WTC11 (cell line): Measurements from ENCODE around the gene IFNG.

Experiments
- ARID4B ChIP-seq: sonication (generic); formaldehyde crosslinking; IDR thresholded peaks from 2 replicates; pipeline ENCODE4 v1.8.0; 2023; ENCODE audit warnings: missing genetic modification reagents, mild to moderate bottlenecking, borderline replicate concordance
- CTCF ChIP-seq: fragments of 200-600 bp; IDR thresholded peaks from 2 replicates; pipeline ENCODE4 v1.8.0; 2022; ENCODE audit warnings: antibody characterized with exemption
- E2F4 ChIP-seq: sonication (generic); formaldehyde crosslinking; IDR thresholded peaks from 2 replicates; pipeline ENCODE4 v1.8.1; 2022; ENCODE audit warnings: low read depth, mild to moderate bottlenecking, moderate library complexity, missing genetic modification reagents, borderline replicate concordance
- ELF4 ChIP-seq: sonication (generic); formaldehyde crosslinking; IDR thresholded peaks from 2 replicates; pipeline ENCODE4 v1.8.1; 2022; ENCODE audit warnings: low read depth, mild to moderate bottlenecking, moderate library complexity, missing genetic modification reagents
- FOXK1 ChIP-seq: sonication (generic); formaldehyde crosslinking; IDR thresholded peaks from 2 replicates; pipeline ENCODE4 v1.8.0; 2022; ENCODE audit warnings: mild to moderate bottlenecking, moderate library complexity, missing genetic modification reagents
- MAX ChIP-seq: sonication (generic); formaldehyde crosslinking; IDR thresholded peaks from 2 replicates; pipeline ENCODE4 v1.8.0; 2022; ENCODE audit warnings: mild to moderate bottlenecking, missing genetic modification reagents
- MLX ChIP-seq: sonication (generic); formaldehyde crosslinking; IDR thresholded peaks from 2 replicates; pipeline ENCODE4 v1.8.1; 2023; ENCODE audit warnings: mild to moderate bottlenecking, missing genetic modification reagents, moderate library complexity
- NR1H2 ChIP-seq: sonication (generic); formaldehyde crosslinking; IDR thresholded peaks from 2 replicates; pipeline ENCODE4 v1.9.0; 2021; ENCODE audit warnings: mild to moderate bottlenecking, moderate library complexity, missing genetic modification reagents
- PRDM15 ChIP-seq: sonication (generic); formaldehyde crosslinking; IDR thresholded peaks from 2 replicates; pipeline ENCODE4 v1.8.0; 2022; ENCODE audit warnings: missing genetic modification reagents
- PREB ChIP-seq: sonication (generic); formaldehyde crosslinking; IDR thresholded peaks from 2 replicates; pipeline ENCODE4 v1.8.1; 2022; ENCODE audit warnings: mild to moderate bottlenecking, missing genetic modification reagents, moderate library complexity, borderline replicate concordance
- STAT6 ChIP-seq: sonication (generic); formaldehyde crosslinking; conservative IDR thresholded peaks from 2 replicates; pipeline ENCODE4 v1.8.1; 2023; ENCODE audit warnings: mild to moderate bottlenecking, low read depth, missing genetic modification reagents, moderate library complexity
- ZNF121 ChIP-seq: sonication (generic); formaldehyde crosslinking; IDR thresholded peaks from 2 replicates; pipeline ENCODE4 v1.8.0; 2023; ENCODE audit warnings: missing genetic modification reagents
- ZNF416 ChIP-seq: fragments of 250-450 bp; sonication (Bioruptor Pico); IDR thresholded peaks from 2 replicates; pipeline ENCODE4 v1.9.0; 2021; ENCODE audit warnings: mild to moderate bottlenecking, inconsistent platforms

- no peak for TF ChIP-seq ARID4B (CRISPR knock-in tag)
- no peak for TF ChIP-seq PRDM15 (CRISPR knock-in tag)
- TF ChIP-seq CTCF = no peak
- no peak for TF ChIP-seq PREB (CRISPR knock-in tag)
- TF ChIP-seq MAX (CRISPR knock-in tag) = no peak
- no peak for TF ChIP-seq NR1H2
- no peak for TF ChIP-seq ELF4 (CRISPR knock-in tag)
- TF ChIP-seq FOXK1 (CRISPR knock-in tag) = no peak
- TF ChIP-seq MLX (CRISPR knock-in tag) = no peak
- TF ChIP-seq ZNF121 (CRISPR knock-in tag) = no peak
- TF ChIP-seq E2F4 (CRISPR knock-in tag) = no peak
- TF ChIP-seq ZNF416 (CRISPR knock-in tag) = no peak
- TF ChIP-seq STAT6 (CRISPR knock-in tag) = no peak
Observed at GRCh38 chr12:68178184-68178583, 18.6 kb upstream of the IFNG start.
